H9 (cell line): ENCODE measurements around the gene IL18BP. TPM values are rescaled to one million over a fixed set of nuclear protein-coding genes. Genes with fewer than 3 reads are reported as not detected.

Experiments
- DNase-seq: peaks from one replicate; pipeline ENCODE4 v3.0.0-alpha.2; 2017
- H2AFZ ChIP-seq: one replicate; pipeline ENCODE4 v1.6.1; 2013; ENCODE audit warnings: mild to moderate bottlenecking, low read length, control low read depth, moderate library complexity
- H2AK5ac ChIP-seq: 2 replicates; pipeline ENCODE4 v1.6.1; 2013; ENCODE audit warnings: low read length, control low read depth, mixed read lengths; ENCODE audit not compliant: insufficient read length
- H2BK120ac ChIP-seq: one replicate; pipeline ENCODE4 v1.6.1; 2013; ENCODE audit warnings: low read depth, mild to moderate bottlenecking, low read length, control low read depth, inconsistent platforms; ENCODE audit not compliant: poor library complexity, severe bottlenecking
- H2BK12ac ChIP-seq: 2 replicates; pipeline ENCODE4 v1.6.1; 2013; ENCODE audit warnings: low read length, control low read depth, mixed read lengths, low read depth; ENCODE audit not compliant: insufficient read length
- H2BK15ac ChIP-seq: 2 replicates; pipeline ENCODE4 v1.6.1; 2013; ENCODE audit warnings: low read depth, low read length, control low read depth
- H2BK20ac ChIP-seq: one replicate; pipeline ENCODE4 v1.6.1; 2013; ENCODE audit warnings: low read depth, mild to moderate bottlenecking, low read length, control low read depth, inconsistent platforms; ENCODE audit not compliant: poor library complexity, severe bottlenecking
- H2BK5ac ChIP-seq: 2 replicates; pipeline ENCODE4 v1.6.1; 2013; ENCODE audit warnings: low read length, control low read depth, mixed read lengths; ENCODE audit not compliant: insufficient read length
- H3K14ac ChIP-seq: 2 replicates; pipeline ENCODE4 v1.6.1; 2013; ENCODE audit warnings: low read length, control low read depth; ENCODE audit not compliant: insufficient read depth
- H3K18ac ChIP-seq: 2 replicates; pipeline ENCODE4 v1.6.1; 2013; ENCODE audit warnings: low read depth, mild to moderate bottlenecking, mixed read lengths, low read length, control low read depth; ENCODE audit not compliant: insufficient read length
- H3K23ac ChIP-seq: 2 replicates; pipeline ENCODE4 v1.6.1; 2013; ENCODE audit warnings: low read length, control low read depth, mixed read lengths, low read depth; ENCODE audit not compliant: insufficient read length
- H3K23me2 ChIP-seq: 2 replicates; pipeline ENCODE4 v1.6.1; 2013; ENCODE audit warnings: low read depth, mild to moderate bottlenecking, mixed read lengths, low read length, control low read depth; ENCODE audit not compliant: insufficient read length, poor library complexity, severe bottlenecking
- H3K27ac ChIP-seq: 2 replicates; pipeline ENCODE4 v1.5.1; 2013; ENCODE audit warnings: low read length, control low read depth, mixed read lengths, low read depth; ENCODE audit not compliant: insufficient read length
- H3K27me3 ChIP-seq: 2 replicates; pipeline ENCODE4 v1.6.1; 2013; ENCODE audit warnings: low read length, control low read depth, inconsistent platforms; ENCODE audit not compliant: insufficient read depth
- H3K4ac ChIP-seq: 2 replicates; pipeline ENCODE4 v1.6.1; 2013; ENCODE audit warnings: low read depth, mild to moderate bottlenecking, control low read depth, inconsistent platforms, low read length, moderate library complexity
- H3K4me1 ChIP-seq: 2 replicates; pipeline ENCODE4 v1.6.1; 2013; ENCODE audit warnings: low read length, control low read depth, inconsistent platforms; ENCODE audit not compliant: insufficient read depth
- H3K4me2 ChIP-seq: 2 replicates; pipeline ENCODE4 v1.6.1; 2013; ENCODE audit warnings: low read length, control low read depth, mixed read lengths; ENCODE audit not compliant: insufficient read length, insufficient read depth
- H3K56ac ChIP-seq: 2 replicates; pipeline ENCODE4 v1.6.1; 2013; ENCODE audit warnings: low read depth, mild to moderate bottlenecking, mixed read lengths, low read length, control low read depth; ENCODE audit not compliant: insufficient read length
- H3K79me1 ChIP-seq: 2 replicates; pipeline ENCODE4 v1.6.1; 2013; ENCODE audit warnings: low read depth, mild to moderate bottlenecking, moderate library complexity, low read length, control low read depth, inconsistent platforms; ENCODE audit not compliant: insufficient read depth, poor library complexity, severe bottlenecking
- H3K79me2 ChIP-seq: 2 replicates; pipeline ENCODE4 v1.6.1; 2013; ENCODE audit warnings: low read length, control low read depth, inconsistent platforms; ENCODE audit not compliant: insufficient read depth
- H3K9ac ChIP-seq: 2 replicates; pipeline ENCODE4 v1.6.1; 2013; ENCODE audit warnings: low read length, control low read depth, mixed read lengths; ENCODE audit not compliant: insufficient read length; ENCODE audit errors: extremely low read depth
- H3K9me3 ChIP-seq: one replicate; pipeline ENCODE4 v1.6.1; 2013; ENCODE audit warnings: low read depth, low read length, inconsistent platforms; ENCODE audit not compliant: control insufficient read depth
- H3T11ph ChIP-seq: one replicate; pipeline ENCODE4 v1.6.1; 2013; ENCODE audit warnings: mild to moderate bottlenecking, low read length, control low read depth, inconsistent platforms
- H4K20me1 ChIP-seq: one replicate; pipeline ENCODE4 v1.6.1; 2013; ENCODE audit not compliant: control insufficient read depth, insufficient read length, insufficient read depth
- H4K5ac ChIP-seq: 2 replicates; pipeline ENCODE4 v1.6.1; 2013; ENCODE audit warnings: low read depth, mild to moderate bottlenecking, mixed read lengths, low read length, control low read depth; ENCODE audit not compliant: insufficient read length
- H4K8ac ChIP-seq: replicated peaks from 2 replicates; pipeline ENCODE4 v1.6.1; 2013; ENCODE audit warnings: low read length, control low read depth, mixed read lengths, low read depth; ENCODE audit not compliant: insufficient read length
- H4K91ac ChIP-seq: 2 replicates; pipeline ENCODE4 v1.6.1; 2013; ENCODE audit warnings: low read depth, mild to moderate bottlenecking, moderate library complexity, mixed read lengths, low read length, control low read depth; ENCODE audit not compliant: insufficient read length
- H3K27ac Mint-ChIP-seq, 3 experiments: 2 replicates in 2 of 3; 3 replicates in 1 of 3; pipeline ENCODE4 v1.8.0; 2020 to 2021; ENCODE audit warnings: mixed read lengths in 3 of 3, mild to moderate bottlenecking in 1 of 3, moderate library complexity in 1 of 3
- H3K27me3 Mint-ChIP-seq: 2 replicates; pipeline ENCODE4 v1.8.0; 2021; ENCODE audit warnings: low read depth, mild to moderate bottlenecking, moderate library complexity, mixed read lengths
- H3K36me3 Mint-ChIP-seq, 3 experiments: 2 replicates in 2 of 3; 3 replicates in 1 of 3; pipeline ENCODE4 v1.8.0; 2020 to 2021; ENCODE audit warnings: low read depth in 3 of 3, mixed read lengths in 3 of 3; ENCODE audit not compliant: insufficient read depth in 1 of 3
- H3K4me1 Mint-ChIP-seq, 2 experiments: 2 replicates each; pipeline ENCODE4 v1.8.0; 2020; ENCODE audit warnings: mixed read lengths in 2 of 2
- H3K4me3 Mint-ChIP-seq, 2 experiments: 2 replicates in 1 of 2; 3 replicates in 1 of 2; pipeline ENCODE4 v1.8.0; 2020 to 2021; ENCODE audit warnings: mild to moderate bottlenecking in 2 of 2, mixed read lengths in 2 of 2, moderate library complexity in 1 of 2
- H3K9me3 Mint-ChIP-seq, 2 experiments: 2 replicates in 1 of 2; 3 replicates in 1 of 2; pipeline ENCODE4 v1.8.0; 2020; ENCODE audit warnings: mild to moderate bottlenecking in 2 of 2, mixed read lengths in 2 of 2, moderate library complexity in 1 of 2
- WGBS: extraction: QIAGEN DNeasy Blood & Tissue Kit; methylation state at CpG from one replicate; pipeline ENCODE4 v1.1.7; 2013; ENCODE audit warnings: missing lambda C conversion rate, low lambda C conversion rate, mixed read lengths; ENCODE audit not compliant: insufficient read length; ENCODE audit errors: extremely low coverage; 5-methylcytosine and 5-hydroxymethylcytosine counted together
- total RNA-seq: library from RNA; stranded (reverse); gene quantifications from 2 replicates; pipeline ENCODE4 v1.2.1, GENCODE V29; 2021
- TF ChIP-seq, protein P1 (sequence below): fragments of 200-600 bp; sonication (generic); conservative IDR thresholded peaks from 3 replicates; pipeline ENCODE4 v1.8.0; 2021; ENCODE audit warnings: antibody characterized with exemption, mild to moderate bottlenecking

IL18BP gene
- total RNA-seq, 1 experiment from 2014 or later: 10.2 TPM

DNA sequence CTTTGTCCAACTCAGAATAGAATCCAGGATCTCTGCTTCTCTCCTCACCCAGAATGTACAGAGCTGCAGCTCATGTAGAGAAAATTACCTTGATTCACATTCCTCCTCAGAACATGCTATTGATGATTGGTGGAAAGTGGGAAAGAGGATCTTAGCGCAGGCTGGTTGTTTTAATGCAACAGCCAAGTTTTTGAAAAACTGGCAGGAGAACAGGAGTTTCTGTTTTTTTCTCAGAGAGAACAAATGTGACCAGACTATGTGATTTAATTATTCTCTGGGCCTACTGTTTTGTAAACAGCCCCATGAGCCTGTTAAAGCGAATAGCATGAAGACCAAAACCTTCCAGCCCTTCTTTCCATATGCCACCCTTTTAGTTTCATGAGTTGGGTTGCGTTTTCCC, 19.1 kb upstream of the IL18BP start:
- Mint-ChIP-seq H3K4me1 (peaks cover 2% of the 10 kb centered on the region in 2 experiments; a peak in 2 of 4 replicates), H3K27ac (no peak overlapping the region), H3K4me3 (no peak overlapping the region), H3K9me3 (no peaks in the 10 kb centered on the region), H3K27me3 (no peaks in the 10 kb centered on the region), H3K36me3 (peaks cover 19 to 38% (median 35%) of the 10 kb centered on the region in 3 experiments)
- no CpG with 5 or more reads among the region's 3 CpGs for WGBS
- Histone ChIP-seq H4K20me1 (no peaks in the 10 kb centered on the region), H3K23me2 (no peaks in the 10 kb centered on the region), H3K4me1 (no peaks in the 10 kb centered on the region), H3K79me2 (no peaks in the 10 kb centered on the region), H2BK12ac (no peak overlapping the region), H3K14ac (no peak overlapping the region), H2AFZ (no peak overlapping the region), H3T11ph (no peak overlapping the region), H3K4ac (no peak overlapping the region), H2BK120ac (no peak overlapping the region), H3K18ac (no peak overlapping the region), H3K56ac (no peak overlapping the region), H4K8ac (no peak overlapping the region), H3K27ac (no peak overlapping the region), H4K91ac (no peak overlapping the region), H3K79me1 (no peaks in the 10 kb centered on the region), H2BK15ac (no peak overlapping the region), H2BK20ac (no peak overlapping the region), H2AK5ac (no peak overlapping the region), H3K4me2 (no peak overlapping the region), H3K9ac (no peak overlapping the region), H3K23ac (no peak overlapping the region), H3K27me3 (no peaks in the 10 kb centered on the region), H3K9me3 (no peaks in the 10 kb centered on the region), H2BK5ac (no peak overlapping the region), H4K5ac (no peak overlapping the region)
- TF ChIP-seq, protein P1, sequence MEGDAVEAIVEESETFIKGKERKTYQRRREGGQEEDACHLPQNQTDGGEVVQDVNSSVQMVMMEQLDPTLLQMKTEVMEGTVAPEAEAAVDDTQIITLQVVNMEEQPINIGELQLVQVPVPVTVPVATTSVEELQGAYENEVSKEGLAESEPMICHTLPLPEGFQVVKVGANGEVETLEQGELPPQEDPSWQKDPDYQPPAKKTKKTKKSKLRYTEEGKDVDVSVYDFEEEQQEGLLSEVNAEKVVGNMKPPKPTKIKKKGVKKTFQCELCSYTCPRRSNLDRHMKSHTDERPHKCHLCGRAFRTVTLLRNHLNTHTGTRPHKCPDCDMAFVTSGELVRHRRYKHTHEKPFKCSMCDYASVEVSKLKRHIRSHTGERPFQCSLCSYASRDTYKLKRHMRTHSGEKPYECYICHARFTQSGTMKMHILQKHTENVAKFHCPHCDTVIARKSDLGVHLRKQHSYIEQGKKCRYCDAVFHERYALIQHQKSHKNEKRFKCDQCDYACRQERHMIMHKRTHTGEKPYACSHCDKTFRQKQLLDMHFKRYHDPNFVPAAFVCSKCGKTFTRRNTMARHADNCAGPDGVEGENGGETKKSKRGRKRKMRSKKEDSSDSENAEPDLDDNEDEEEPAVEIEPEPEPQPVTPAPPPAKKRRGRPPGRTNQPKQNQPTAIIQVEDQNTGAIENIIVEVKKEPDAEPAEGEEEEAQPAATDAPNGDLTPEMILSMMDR: no peak
- no peak for DNase-seq
